Natural killer cell treated with Interleukin-12 subunit alpha and Interleukin-12 subunit beta and Interleukin-15 and Interleukin-18, amount 100 ng/mL, for 72 hours (primary cell): ENCODE measurements around the gene RSPO3. TPM values are rescaled to one million over a fixed set of nuclear protein-coding genes. Genes with fewer than 3 reads are reported as not detected.
"Not testable (repeated sequence)": the region's sequence is repeated elsewhere in the genome, so short reads cannot be mapped to it uniquely, and the experiment has no call there.

Experiments used
- ATAC-seq, 2 donors: fragments of 150-1000 bp; cut with Tn5 transposase in 1 of 2; sonication (Bioruptor Pico), chemical (Tn5 transposase) in 1 of 2; 2 replicates each; pipeline ENCODE4 v1.10.0; 2021
- DNase-seq: peaks from one replicate; pipeline ENCODE4 v3.0.0; 2022; ENCODE audit warnings: low spot score
- H3K27ac Mint-ChIP-seq, 2 donors: 1 replicate in 1 of 2; 2 replicates in 1 of 2; pipeline ENCODE4 v1.8.0; 2022; ENCODE audit warnings: mixed read lengths in 2 of 2, mild to moderate bottlenecking in 1 of 2, moderate library complexity in 1 of 2
- H3K27me3 Mint-ChIP-seq, 2 donors: 1 replicate in 1 of 2; 2 replicates in 1 of 2; pipeline ENCODE4 v1.8.0; 2022; ENCODE audit warnings: mixed read lengths in 2 of 2
- H3K36me3 Mint-ChIP-seq: one replicate; pipeline ENCODE4 v1.8.0; 2022; ENCODE audit warnings: mixed read lengths
- H3K4me1 Mint-ChIP-seq, 2 donors: 1 replicate in 1 of 2; 2 replicates in 1 of 2; pipeline ENCODE4 v1.8.0; 2022; ENCODE audit warnings: low read depth in 2 of 2, mixed read lengths in 2 of 2, mild to moderate bottlenecking in 1 of 2
- H3K4me3 Mint-ChIP-seq: one replicate; pipeline ENCODE4 v1.8.0; 2022; ENCODE audit warnings: mixed read lengths
- H3K9me3 Mint-ChIP-seq: 2 replicates; pipeline ENCODE4 v1.8.0; 2022; ENCODE audit warnings: mixed read lengths
- total RNA-seq, 2 donors: library from RNA; stranded (reverse); gene quantifications; one replicate each; pipeline ENCODE4 v1.2.3, GENCODE V29; 2022

RSPO3 gene
- total RNA-seq, 2 donors from 2014 or later: not detected

DNA sequence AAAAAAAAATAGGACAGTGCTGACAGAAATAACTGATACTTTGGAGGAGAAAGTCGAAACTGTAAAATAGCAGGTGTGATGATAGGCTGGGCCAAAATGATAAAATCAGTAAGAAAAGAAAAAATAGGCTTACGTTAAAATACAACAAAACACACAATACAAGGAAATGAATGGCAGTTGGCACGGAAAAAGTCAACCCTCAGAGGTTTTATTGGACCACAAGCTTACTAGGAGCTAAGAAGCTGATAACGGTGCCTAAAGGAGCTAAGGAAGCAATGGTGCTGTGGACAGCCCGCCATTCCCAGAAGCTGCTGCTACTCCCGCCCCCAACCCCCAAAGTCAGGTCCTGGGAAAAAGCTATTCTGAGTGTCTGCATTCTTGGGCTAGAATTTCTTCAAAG, 92.3 kb downstream of the RSPO3 start:
- no peak for ATAC-seq
- Mint-ChIP-seq H3K27me3 (peaks cover 25 to 33% of the 10 kb centered on the region in 2 donors), H3K9me3 (no peaks in the 10 kb centered on the region)

DNA sequence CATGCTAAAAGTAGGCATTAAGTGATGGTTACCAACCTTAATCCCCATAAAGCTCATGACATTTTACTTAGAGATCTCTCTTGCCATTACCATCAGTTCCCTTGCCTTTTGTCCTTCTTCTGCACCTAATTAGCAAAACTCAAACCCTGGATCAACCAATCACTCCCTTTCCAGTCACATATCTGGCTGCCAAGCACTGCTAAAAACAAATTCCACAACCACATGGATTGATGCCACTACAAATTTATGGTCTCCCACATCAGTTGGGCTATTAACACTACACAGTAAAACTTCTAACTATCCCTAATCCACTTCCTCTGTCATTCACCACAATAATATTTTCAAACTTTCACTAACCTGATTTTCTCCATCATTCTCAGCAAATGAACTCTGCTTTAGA, 93.9 kb downstream of the RSPO3 start:
- no peaks in the 10 kb centered on the region for H3K36me3 Mint-ChIP-seq
- H3K4me1 Mint-ChIP-seq: no peaks in the 10 kb centered on the region
- H3K27ac Mint-ChIP-seq: no peak overlapping the region
- peaks cover 28 to 31% of the 10 kb centered on the region in 2 donors for H3K27me3 Mint-ChIP-seq
- no peak overlapping the region for H3K4me3 Mint-ChIP-seq
- H3K9me3 Mint-ChIP-seq: no peaks in the 10 kb centered on the region
- ATAC-seq (no peak), DNase-seq (no peak)

More for the DNA sequence above, 92.3 kb downstream of the RSPO3 start:
- no peak overlapping the region for H3K4me3 Mint-ChIP-seq
- no peak overlapping the region for H3K27ac Mint-ChIP-seq
- no peaks in the 10 kb centered on the region for H3K36me3 Mint-ChIP-seq
- no peaks in the 10 kb centered on the region for H3K4me1 Mint-ChIP-seq
- DNase-seq: no peak

GRCh38 chr6:127214032-127214431, 95.6 kb downstream of the RSPO3 start:
- ATAC-seq, H3K4me3 Mint-ChIP-seq, H3K27ac Mint-ChIP-seq, DNase-seq, H3K4me1 Mint-ChIP-seq, H3K9me3 Mint-ChIP-seq, H3K36me3 Mint-ChIP-seq: not testable (repeated sequence)
- H3K27me3 Mint-ChIP-seq: peaks cover 14 to 16% of the 10 kb centered on the region in 2 donors

DNA sequence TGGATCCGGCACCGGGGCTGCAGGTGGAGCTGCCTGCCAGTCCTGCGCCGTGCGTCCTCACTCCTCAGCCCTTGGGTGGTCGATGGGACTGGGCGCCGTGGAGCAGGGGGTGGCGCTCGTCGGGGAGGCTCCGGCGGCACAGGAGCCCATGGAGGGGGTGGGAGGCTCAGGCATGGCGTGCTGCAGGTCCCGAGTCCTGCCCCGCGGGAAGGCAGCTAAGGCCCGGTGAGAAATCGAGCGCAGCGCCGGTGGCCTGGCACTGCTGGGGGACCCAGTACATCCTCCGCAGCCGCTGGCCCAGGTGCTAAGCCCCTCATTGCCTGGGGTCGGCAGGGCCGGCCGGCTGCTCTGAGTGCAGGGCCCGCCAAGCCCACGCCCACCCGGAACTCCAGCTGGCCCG, 96.1 kb downstream of the RSPO3 start:
- not testable (repeated sequence) for H3K4me3 Mint-ChIP-seq, H3K36me3 Mint-ChIP-seq, ATAC-seq, H3K9me3 Mint-ChIP-seq, H3K27ac Mint-ChIP-seq, DNase-seq, H3K4me1 Mint-ChIP-seq
- H3K27me3 Mint-ChIP-seq: peaks cover 16 to 20% of the 10 kb centered on the region in 2 donors

DNA sequence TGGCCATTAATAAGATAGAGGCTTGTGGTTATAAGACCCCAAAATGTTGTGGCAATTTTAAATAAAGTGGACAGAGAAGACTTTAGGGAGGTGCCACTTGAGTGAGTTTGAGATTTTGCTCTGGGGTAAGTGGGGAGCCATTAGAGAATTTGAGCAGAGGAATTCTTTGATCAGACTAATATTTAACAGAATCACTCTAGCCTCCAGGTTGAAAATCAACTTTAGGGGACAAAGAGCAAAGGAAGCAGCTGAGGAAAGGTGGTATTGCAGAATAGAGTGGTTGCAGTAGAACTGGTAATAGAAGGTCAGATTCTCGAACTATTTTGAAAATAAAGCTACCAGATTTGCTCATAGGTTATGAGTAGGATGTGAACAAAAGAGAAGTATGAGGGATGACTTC, 97.5 kb downstream of the RSPO3 start:
- H3K36me3 Mint-ChIP-seq: no peaks in the 10 kb centered on the region
- H3K4me1 Mint-ChIP-seq: no peaks in the 10 kb centered on the region
- no peak for ATAC-seq
- H3K4me3 Mint-ChIP-seq: no peak overlapping the region
- H3K27me3 Mint-ChIP-seq: peaks cover 20 to 26% of the 10 kb centered on the region in 2 donors
- no peak for DNase-seq
- H3K9me3 Mint-ChIP-seq: peaks cover 5% of the 10 kb centered on the region
- H3K27ac Mint-ChIP-seq: no peak overlapping the region

DNA sequence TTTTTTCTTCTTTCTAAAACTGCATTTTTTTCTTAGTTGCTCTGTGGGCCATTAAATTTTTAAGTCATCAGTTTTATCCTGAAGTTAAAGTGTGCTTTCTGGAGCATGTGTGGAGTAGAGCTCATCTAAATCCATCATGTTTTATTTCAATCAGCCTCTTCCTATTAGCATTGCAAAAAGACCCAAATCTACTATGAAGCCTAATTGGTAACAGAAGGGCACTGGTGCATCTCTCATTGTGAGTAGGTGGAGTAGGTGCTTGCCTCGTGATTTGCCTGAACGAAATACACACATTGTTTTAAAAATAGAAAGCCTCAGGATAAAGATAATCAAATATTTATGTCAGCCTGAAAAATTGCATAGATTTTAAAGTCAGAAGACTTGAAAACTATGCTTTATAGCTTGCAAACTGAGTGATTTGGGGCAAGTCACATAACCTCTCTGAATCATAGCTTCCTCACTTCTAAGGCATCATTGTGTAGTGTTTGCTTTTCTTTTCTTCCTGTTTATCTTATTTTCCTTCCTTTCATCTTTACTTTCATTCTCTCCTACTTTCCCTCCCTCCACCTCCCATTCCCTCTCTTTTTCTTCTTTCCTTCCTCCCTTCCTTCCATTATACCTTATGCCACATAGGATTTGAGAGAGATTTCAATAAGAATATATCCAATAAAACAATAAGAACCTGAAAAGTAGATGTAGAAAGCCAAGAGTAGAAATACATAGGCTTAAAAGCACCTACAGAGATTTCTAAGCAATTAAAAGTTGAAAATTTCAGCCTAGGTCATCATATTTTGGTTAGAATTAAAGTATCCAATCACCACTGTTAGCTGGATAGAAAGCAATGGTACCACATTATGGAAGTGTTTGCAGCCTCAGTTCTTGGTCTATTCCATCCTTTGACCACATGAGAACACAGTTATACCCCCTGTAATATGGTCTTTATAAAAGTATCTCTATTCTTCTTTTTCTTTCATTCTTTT, 98.6 kb downstream of the RSPO3 start:
- peaks cover 5% of the 10 kb centered on the region for H3K9me3 Mint-ChIP-seq
- no peak overlapping the region for H3K4me3 Mint-ChIP-seq
- H3K27ac Mint-ChIP-seq: no peak overlapping the region
- DNase-seq (no peak), ATAC-seq (no peak)
- no peaks in the 10 kb centered on the region for H3K4me1 Mint-ChIP-seq
- H3K27me3 Mint-ChIP-seq: peaks cover 14 to 24% of the 10 kb centered on the region in 2 donors
- no peaks in the 10 kb centered on the region for H3K36me3 Mint-ChIP-seq

DNA sequence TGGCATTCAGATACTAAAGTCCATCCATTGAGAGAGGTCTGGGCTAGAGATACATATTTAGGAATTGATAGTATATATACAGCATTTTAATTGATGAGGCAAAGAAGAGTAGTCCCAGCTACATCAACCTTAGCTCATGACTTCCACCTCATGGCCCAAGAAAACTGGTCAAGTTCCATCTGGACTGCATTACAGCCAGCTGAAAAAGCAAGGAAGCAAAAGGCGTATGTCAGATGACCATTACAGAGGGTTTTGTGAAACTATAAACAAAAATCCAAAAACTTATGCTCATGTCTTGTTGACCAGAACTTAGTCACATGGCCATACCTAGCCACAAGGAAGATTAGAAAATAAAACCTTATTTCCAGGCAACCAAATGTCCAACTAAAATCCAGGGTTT, 101.4 kb downstream of the RSPO3 start:
- no peak overlapping the region for H3K27ac Mint-ChIP-seq
- H3K4me3 Mint-ChIP-seq: no peak overlapping the region
- no peak for ATAC-seq
- DNase-seq: no peak
- H3K9me3 Mint-ChIP-seq: peaks cover 5% of the 10 kb centered on the region
- H3K4me1 Mint-ChIP-seq: no peaks in the 10 kb centered on the region
- H3K36me3 Mint-ChIP-seq: no peaks in the 10 kb centered on the region
- H3K27me3 Mint-ChIP-seq: peaks cover 16 to 18% of the 10 kb centered on the region in 2 donors

DNA sequence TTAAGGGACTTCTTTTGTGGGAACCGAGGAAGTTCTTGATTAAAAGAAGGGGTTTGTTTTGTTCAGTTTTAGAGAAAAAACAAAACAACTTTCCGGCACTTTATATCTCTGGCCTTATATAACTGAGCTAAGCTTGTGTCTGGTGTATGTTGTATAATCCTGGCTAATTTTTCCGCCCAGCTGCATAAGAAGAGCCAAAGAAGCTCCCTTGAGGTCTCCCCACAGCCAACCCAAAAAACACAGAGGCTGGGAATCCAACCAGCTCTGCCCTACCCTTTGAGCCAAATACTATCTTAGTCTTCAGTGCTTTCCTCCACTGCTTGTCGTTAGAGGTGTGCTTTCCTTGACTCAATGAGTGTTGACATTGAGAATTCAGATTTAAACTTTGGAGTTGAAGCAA, 102.7 kb downstream of the RSPO3 start:
- Mint-ChIP-seq H3K4me3 (no peak overlapping the region), H3K9me3 (peaks cover 5% of the 10 kb centered on the region)
- no peak for ATAC-seq

GRCh38 chr6:127222418-127222817, 103.9 kb downstream of the RSPO3 start:
- Mint-ChIP-seq H3K4me1 (no peaks in the 10 kb centered on the region), H3K27me3 (peaks cover 10 to 18% of the 10 kb centered on the region in 2 donors), H3K4me3 (no peak overlapping the region), H3K27ac (no peak overlapping the region), H3K9me3 (peaks cover 5% of the 10 kb centered on the region), H3K36me3 (no peaks in the 10 kb centered on the region)
- DNase-seq (no peak), ATAC-seq (no peak)

More for the DNA sequence above, 102.7 kb downstream of the RSPO3 start:
- DNase-seq: no peak
- Mint-ChIP-seq H3K27ac (no peak overlapping the region), H3K36me3 (no peaks in the 10 kb centered on the region), H3K27me3 (peaks cover 10 to 18% of the 10 kb centered on the region in 2 donors), H3K4me1 (no peaks in the 10 kb centered on the region)

DNA sequence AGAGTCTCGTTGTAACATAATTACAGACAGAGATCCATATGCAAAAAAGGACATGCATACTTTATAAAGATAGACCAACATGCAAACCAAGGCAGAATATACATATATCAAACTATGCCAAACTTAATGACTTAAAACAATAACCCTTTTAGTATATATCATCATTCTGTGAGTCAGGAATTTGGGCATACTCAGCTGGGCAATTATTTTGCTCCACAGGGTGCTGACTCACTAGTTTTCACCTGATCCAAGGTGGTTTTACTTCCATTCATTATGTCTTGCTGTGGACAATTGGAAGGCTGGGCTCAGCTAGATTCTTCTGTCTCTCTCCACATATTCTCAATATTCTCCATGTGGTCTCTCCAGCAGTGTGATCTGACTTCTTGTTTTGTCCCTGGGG, 107.0 kb downstream of the RSPO3 start:
- no peaks in the 10 kb centered on the region for H3K9me3 Mint-ChIP-seq
- H3K27me3 Mint-ChIP-seq: peaks cover 6 to 19% of the 10 kb centered on the region in 2 donors
- no peaks in the 10 kb centered on the region for H3K4me1 Mint-ChIP-seq
- no peak overlapping the region for H3K4me3 Mint-ChIP-seq
- DNase-seq (no peak), ATAC-seq (no peak)
- H3K36me3 Mint-ChIP-seq: peaks cover 8% of the 10 kb centered on the region
- H3K27ac Mint-ChIP-seq: no peak overlapping the region

- not testable (repeated sequence) for H3K4me3 Mint-ChIP-seq, ATAC-seq, H3K4me1 Mint-ChIP-seq, H3K9me3 Mint-ChIP-seq, DNase-seq, H3K27ac Mint-ChIP-seq
- H3K36me3 Mint-ChIP-seq: peaks cover 17% of the 10 kb centered on the region
- peaks cover 0 to 35% of the 10 kb centered on the region in 2 donors for H3K27me3 Mint-ChIP-seq
Measured at GRCh38 chr6:127233819-127234218, 115.3 kb downstream of the RSPO3 start.

GRCh38 chr6:127243501-127243900, 125.0 kb downstream of the RSPO3 start:
- Mint-ChIP-seq H3K27ac (no peak overlapping the region), H3K4me3 (no peak overlapping the region), H3K9me3 (no peaks in the 10 kb centered on the region), H3K36me3 (no peaks in the 10 kb centered on the region), H3K4me1 (no peaks in the 10 kb centered on the region), H3K27me3 (peaks cover 20 to 31% of the 10 kb centered on the region in 2 donors)
- ATAC-seq: no peak
- no peak for DNase-seq
